ENCODE results near the gene FUT6.
"Not testable (repeated sequence)": the region's sequence is repeated elsewhere in the genome, so short reads cannot be mapped to it uniquely, and the experiment has no call there.

FUT6 gene

GRCh38 chr19:5877882-5878281, 38.4 kb upstream of the FUT6 start:
- POLR2A ChIA-PET = no interaction called here
- CTCF ChIA-PET = interaction anchor here (1.0 kb wide), 1 partner anchor 73 kb away, joined by 3 read pairs; the partner anchor contains the start of gene NRTN

GRCh38 chr19:5877427-5877826, 37.9 kb upstream of the FUT6 start:
- no peak for DNase-seq (ENCODE audit: extremely low spot score)
- POLR2A ChIA-PET = no interaction called here
- CTCF ChIA-PET = no interaction called here
- TF ChIP-seq PKNOX1 (IDR thresholded peaks at IDR 0.05) = no peak
- TF ChIP-seq ELF4 (IDR thresholded peaks at IDR 0.05) = no peak
- no peak for TF ChIP-seq SP1 (IDR thresholded peaks at IDR 0.05)
- no peak for TF ChIP-seq FOXM1 (IDR thresholded peaks at IDR 0.05; ENCODE audit: borderline replicate concordance)
- no peak for TF ChIP-seq NFRKB (IDR thresholded peaks at IDR 0.05)
- TF ChIP-seq CTBP1 (IDR thresholded peaks at IDR 0.05; ENCODE audit: borderline replicate concordance) = no peak
- TF ChIP-seq HDGF (IDR thresholded peaks at IDR 0.05; ENCODE audit: borderline replicate concordance) = no peak
- no peak for TF ChIP-seq SUZ12 (IDR thresholded peaks at IDR 0.05)

More at GRCh38 chr19:5877882-5878281, 38.4 kb upstream of the FUT6 start:
- TF ChIP-seq TARDBP (IDR thresholded peaks at IDR 0.05) = no peak
- TF ChIP-seq FOXK2 (IDR thresholded peaks at IDR 0.05) = no peak
- no peak for TF ChIP-seq SP1 (IDR thresholded peaks at IDR 0.05)
- TF ChIP-seq LEF1 (IDR thresholded peaks at IDR 0.05; ENCODE audit: borderline replicate concordance) = no peak
- TF ChIP-seq BHLHE40 (IDR thresholded peaks at IDR 0.05; ENCODE audit: borderline replicate concordance) = no peak
- no peak for TF ChIP-seq FOXM1 (IDR thresholded peaks at IDR 0.05; ENCODE audit: borderline replicate concordance)
- TF ChIP-seq FOXA1 (IDR thresholded peaks at IDR 0.05) = no peak
- no peak for DNase-seq (ENCODE audit: extremely low spot score)

GRCh38 chr19:5874496-5874895, 35.0 kb upstream of the FUT6 start:
- DNase-seq (ENCODE audit: extremely low spot score); POLR2A ChIA-PET: not testable (repeated sequence)
- CTCF ChIA-PET = interaction anchor here (0.6 kb wide), 1 partner anchor 70 kb away, joined by 4 read pairs; no protein-coding TSS in a partner anchor

- ChIA-PET CTCF (no interaction called here), POLR2A (no interaction called here)
- no peak for TF ChIP-seq ARNT (IDR thresholded peaks at IDR 0.05)
- no peak for TF ChIP-seq CTBP1 (IDR thresholded peaks at IDR 0.05; ENCODE audit: borderline replicate concordance)
- TF ChIP-seq HDGF (IDR thresholded peaks at IDR 0.05; ENCODE audit: borderline replicate concordance) = no peak
- TF ChIP-seq BHLHE40 (IDR thresholded peaks at IDR 0.05; ENCODE audit: borderline replicate concordance) = no peak
- no peak for TF ChIP-seq FOXM1 (IDR thresholded peaks at IDR 0.05; ENCODE audit: borderline replicate concordance)
- no peak for TF ChIP-seq L3MBTL2 (conservative IDR thresholded peaks at IDR 0.05)
- no peak for TF ChIP-seq PKNOX1 (IDR thresholded peaks at IDR 0.05)
- TF ChIP-seq FOXK2 (IDR thresholded peaks at IDR 0.05) = no peak
- TF ChIP-seq SP1 (IDR thresholded peaks at IDR 0.05) = no peak
- no peak for TF ChIP-seq FOXA1 (IDR thresholded peaks at IDR 0.05)
- TF ChIP-seq NFRKB (IDR thresholded peaks at IDR 0.05) = no peak
- TF ChIP-seq ZNF384 (IDR thresholded peaks at IDR 0.05) = no peak
- no peak for TF ChIP-seq TARDBP (IDR thresholded peaks at IDR 0.05)
- TF ChIP-seq ELF4 (IDR thresholded peaks at IDR 0.05) = no peak
- no peak for TF ChIP-seq SUZ12 (IDR thresholded peaks at IDR 0.05)
- no peak for TF ChIP-seq LEF1 (IDR thresholded peaks at IDR 0.05; ENCODE audit: borderline replicate concordance)
- no peak for DNase-seq (ENCODE audit: extremely low spot score)
Observed at GRCh38 chr19:5873617-5874199, 34.2 kb upstream of the FUT6 start.

GRCh38 chr19:5870986-5871394, 31.5 kb upstream of the FUT6 start:
- ChIA-PET POLR2A (no interaction called here), CTCF (no interaction called here)
- DNase-seq (ENCODE audit: extremely low spot score) = no peak
- TF ChIP-seq SP1 (IDR thresholded peaks at IDR 0.05) (no peak), SUZ12 (IDR thresholded peaks at IDR 0.05) (no peak)

GRCh38 chr19:5867201-5868136, 28.0 kb upstream of the FUT6 start:
- TF ChIP-seq ARNT (IDR thresholded peaks at IDR 0.05) (no peak), ZNF384 (IDR thresholded peaks at IDR 0.05) (no peak), NFRKB (IDR thresholded peaks at IDR 0.05) (no peak), FOXM1 (IDR thresholded peaks at IDR 0.05; ENCODE audit: borderline replicate concordance) (no peak)
- no peak for DNase-seq (ENCODE audit: extremely low spot score)
- ChIA-PET POLR2A (no interaction called here), CTCF (no interaction called here)

GRCh38 chr19:5865772-5866171, 26.3 kb upstream of the FUT6 start:
- TF ChIP-seq ZNF384 (IDR thresholded peaks at IDR 0.05) (no peak), L3MBTL2 (conservative IDR thresholded peaks at IDR 0.05) (no peak), ARNT (IDR thresholded peaks at IDR 0.05) (no peak), LEF1 (IDR thresholded peaks at IDR 0.05; ENCODE audit: borderline replicate concordance) (no peak), HDGF (IDR thresholded peaks at IDR 0.05; ENCODE audit: borderline replicate concordance) (no peak), FOXM1 (IDR thresholded peaks at IDR 0.05; ENCODE audit: borderline replicate concordance) (no peak), SP1 (IDR thresholded peaks at IDR 0.05) (no peak)
- no peak for DNase-seq (ENCODE audit: extremely low spot score)
- ChIA-PET POLR2A (no interaction called here), CTCF (no interaction called here)
